Upper lobe of left lung (tissue), 6 donors: ENCODE results near the gene COL4A6. TPM values are rescaled to one million over a fixed set of nuclear protein-coding genes. Genes with fewer than 3 reads are reported as not detected.

Experiments
- ATAC-seq, 2 donors: fragments of 200-7000 bp; cut with Tn5 transposase; one replicate each; pipeline ENCODE4 v1.9.1; 2022; ENCODE audit warnings: mild to moderate bottlenecking in 2 of 2, moderate library complexity in 2 of 2; ENCODE audit not compliant: low FRiP score in 2 of 2
- DNase-seq, 2 donors: peaks; one replicate each; pipeline ENCODE4 v3.0.0-alpha.2; 2019 to 2020
- H3K27ac ChIP-seq, 4 donors: fragments of 200-600 bp; sonication (generic); one replicate each; pipeline ENCODE4 v1.5.1; 2016 to 2019
- H3K27me3 ChIP-seq, 4 donors: fragments of 200-600 bp; sonication (generic); one replicate each; pipeline ENCODE4 v1.5.1; 2017 to 2019
- H3K36me3 ChIP-seq, 4 donors: fragments of 200-600 bp; sonication (generic); one replicate each; pipeline ENCODE4 v1.5.1; 2016 to 2019
- H3K4me1 ChIP-seq, 4 donors: fragments of 200-600 bp; sonication (generic); one replicate each; pipeline ENCODE4 v1.5.1; 2018 to 2019
- H3K4me3 ChIP-seq, 4 donors: fragments of 200-600 bp; sonication (generic); one replicate each; pipeline ENCODE4 v1.5.1; 2017 to 2019; ENCODE audit warnings: mild to moderate bottlenecking in 2 of 4, moderate library complexity in 1 of 4
- H3K9me3 ChIP-seq, 4 donors: fragments of 200-600 bp; sonication (generic); one replicate each; pipeline ENCODE4 v1.5.1; 2018 to 2019
- CTCF ChIP-seq, 6 experiments: fragments of 450-650 bp in 4 of 6; fragments of 200-600 bp in 2 of 6; sonication (generic) in 2 of 6; IDR thresholded peaks; one replicate each; pipeline ENCODE4 v1.5.1; 2016 to 2019; ENCODE audit warnings: antibody characterized with exemption in 6 of 6
- EP300 ChIP-seq, 4 donors: sonication (generic); formaldehyde crosslinking; IDR thresholded peaks; one replicate each; pipeline ENCODE4 v1.5.1; 2017; ENCODE audit warnings: antibody characterized with exemption in 4 of 4, control low read depth in 2 of 4
- POLR2A ChIP-seq, 4 donors: fragments of 450-650 bp; IDR thresholded peaks; one replicate each; pipeline ENCODE4 v1.5.1; 2016 to 2017; ENCODE audit warnings: antibody characterized with exemption in 4 of 4, mild to moderate bottlenecking in 2 of 4
- POLR2AphosphoS5 ChIP-seq, 2 donors: sonication (generic); formaldehyde crosslinking; IDR thresholded peaks; one replicate each; pipeline ENCODE4 v1.5.1; 2017; ENCODE audit warnings: antibody characterized with exemption in 2 of 2
- WGBS, 2 donors: methylation state at CpG; one replicate each; pipeline ENCODE4 v1.1.5; 2017 to 2018; 5-methylcytosine and 5-hydroxymethylcytosine counted together
- total RNA-seq, 6 donors: library from RNA; depleted of rRNA in 4 of 6; stranded (reverse); fragments of >200 nt in 4 of 6; gene quantifications; one replicate each; pipeline versions ENCODE4 v1.1.0 to v1.2.1, GENCODE V29; 2016 to 2021
- donor health status: DM: no; HTN: no; CAD: no; lungs with moderate emphysema.
- donor health status: DM: no; HTN: yes; CAD: no; lungs with severe emphysema.

The COL4A6 gene
- total RNA-seq, 6 donors from 2014 or later = 0.52 to 3.8 (median 2.2) TPM

- Histone ChIP-seq H3K27ac (peak overlapping the region; percentile 40 to 74 (median 60)), H3K9me3 (no peaks in the 10 kb centered on the region), H3K27me3 (no peaks in the 10 kb centered on the region), H3K4me3 (no peak overlapping the region), H3K36me3 (peaks cover 0 to 8% (median 0%) of the 10 kb centered on the region in 4 donors), H3K4me1 (no peaks in the 10 kb centered on the region)
- 87 to 93% methylated on average over 2 to 8 of the region's 8 CpGs for WGBS, 2 donors
- DNase-seq (no peak), ATAC-seq (no peak)
- TF ChIP-seq POLR2A (IDR thresholded peaks at IDR 0.05) (no peak), POLR2AphosphoS5 (IDR thresholded peaks at IDR 0.05) (no peak), EP300 (IDR thresholded peaks at IDR 0.05) (no peak), CTCF (IDR thresholded peaks at IDR 0.05) (no peak)
Observed at GRCh38 chrX:108132034-108132433, 306.2 kb downstream of the COL4A6 start.

- 52 to 72% methylated on average over 2 of the region's 2 CpGs for WGBS, 2 donors
- TF ChIP-seq POLR2AphosphoS5 (IDR thresholded peaks at IDR 0.05) (peak in 1 of 2 donors; percentile 27), EP300 (IDR thresholded peaks at IDR 0.05) (peak in 2 of 4 donors; percentile 25 to 51), POLR2A (IDR thresholded peaks at IDR 0.05) (no peak), CTCF (IDR thresholded peaks at IDR 0.05) (no peak)
- H3K36me3 ChIP-seq = peaks cover 0 to 8% (median 0%) of the 10 kb centered on the region in 4 donors
- no peak overlapping the region for H3K4me3 ChIP-seq
- H3K27me3 ChIP-seq = no peaks in the 10 kb centered on the region
- peak overlapping the region in 2 of 4 donors; percentile 61 to 74 for H3K27ac ChIP-seq
- ATAC-seq (no peak), DNase-seq (no peak)
- no peaks in the 10 kb centered on the region for H3K4me1 ChIP-seq
- no peaks in the 10 kb centered on the region for H3K9me3 ChIP-seq
Observed at GRCh38 chrX:108131471-108131870, 306.8 kb downstream of the COL4A6 start.

GRCh38 chrX:108130889-108131288, 307.3 kb downstream of the COL4A6 start:
- DNase-seq = no peak
- Histone ChIP-seq H3K27me3 (no peaks in the 10 kb centered on the region), H3K36me3 (peaks cover 0 to 8% (median 0%) of the 10 kb centered on the region in 4 donors), H3K4me1 (no peaks in the 10 kb centered on the region), H3K27ac (peak overlapping the region in 2 of 4 donors; percentile 51 to 55), H3K9me3 (no peaks in the 10 kb centered on the region), H3K4me3 (no peak overlapping the region)
- TF ChIP-seq POLR2A (IDR thresholded peaks at IDR 0.05) = no peak
- no peak for TF ChIP-seq CTCF (IDR thresholded peaks at IDR 0.05)
- no peak for TF ChIP-seq POLR2AphosphoS5 (IDR thresholded peaks at IDR 0.05)
- TF ChIP-seq EP300 (IDR thresholded peaks at IDR 0.05) = no peak
- 60 to 74% methylated on average over 1 of the region's 1 CpG for WGBS, 2 donors
- ATAC-seq = no peak

- H3K9me3 ChIP-seq = no peaks in the 10 kb centered on the region
- TF ChIP-seq CTCF (IDR thresholded peaks at IDR 0.05) (no peak), POLR2A (IDR thresholded peaks at IDR 0.05) (no peak), EP300 (IDR thresholded peaks at IDR 0.05) (no peak), POLR2AphosphoS5 (IDR thresholded peaks at IDR 0.05) (no peak)
- no peaks in the 10 kb centered on the region for H3K36me3 ChIP-seq
- H3K27ac ChIP-seq = no peak overlapping the region
- no peak for DNase-seq
- H3K4me1 ChIP-seq = no peaks in the 10 kb centered on the region
- H3K4me3 ChIP-seq = no peak overlapping the region
- no peak for ATAC-seq
- no peaks in the 10 kb centered on the region for H3K27me3 ChIP-seq
- 73 to 82% methylated on average over 4 of the region's 4 CpGs for WGBS, 2 donors
Observed at GRCh38 chrX:108127152-108127551, 311.1 kb downstream of the COL4A6 start.

- Histone ChIP-seq H3K9me3 (no peaks in the 10 kb centered on the region), H3K27me3 (no peaks in the 10 kb centered on the region), H3K4me1 (no peaks in the 10 kb centered on the region), H3K27ac (no peak overlapping the region), H3K36me3 (no peaks in the 10 kb centered on the region), H3K4me3 (no peak overlapping the region)
- ATAC-seq (no peak), DNase-seq (no peak)
- TF ChIP-seq POLR2A (IDR thresholded peaks at IDR 0.05) = no peak
- TF ChIP-seq CTCF (IDR thresholded peaks at IDR 0.05) = no peak
- no peak for TF ChIP-seq EP300 (IDR thresholded peaks at IDR 0.05)
- TF ChIP-seq POLR2AphosphoS5 (IDR thresholded peaks at IDR 0.05) = no peak
- WGBS, 2 donors = 55 to 80% methylated on average over 2 of the region's 2 CpGs
Observed at GRCh38 chrX:108126661-108127060, 311.6 kb downstream of the COL4A6 start.
